Left ventricle myocardium inferior (tissue), 1 donor: ENCODE measurements around the gene RPS6KA2. TPM values are rescaled to one million over a fixed set of nuclear protein-coding genes. Genes with fewer than 3 reads are reported as not detected.
"Not testable (repeated sequence)": the region's sequence is repeated elsewhere in the genome, so short reads cannot be mapped to it uniquely, and the experiment has no call there.

ENCODE experiments used
- DNase-seq: peaks from one replicate; pipeline ENCODE4 v3.0.0-alpha.2; 2020
- H3K27ac ChIP-seq: fragments of 200-600 bp; replicated peaks from 2 replicates; pipeline ENCODE4 v1.8.0; 2021
- H3K27me3 ChIP-seq: fragments of 200-600 bp; 2 replicates; pipeline ENCODE4 v1.8.0; 2021; ENCODE audit warnings: low read depth
- H3K36me3 ChIP-seq: fragments of 200-600 bp; 2 replicates; pipeline ENCODE4 v1.8.0; 2021
- H3K4me1 ChIP-seq: fragments of 200-600 bp; 2 replicates; pipeline ENCODE4 v1.8.0; 2021
- H3K4me3 ChIP-seq: fragments of 200-600 bp; 2 replicates; pipeline ENCODE4 v1.8.0; 2021; ENCODE audit warnings: mild to moderate bottlenecking, moderate library complexity
- H3K9me3 ChIP-seq: fragments of 200-600 bp; replicated peaks from 2 replicates; pipeline ENCODE4 v1.8.0; 2021
- intact Hi-C: fragments of 100-400 bp; cut with micrococcal nuclease; formaldehyde crosslinking; loops from one replicate; pipeline ENCODE4 v1.11.0; 2022
- total RNA-seq: library from RNA; stranded (reverse); fragmentation: NEBNext Ultra II Directional; extraction: Animal tissue kit (Norgen Biotek cat#: 25700); gene quantifications from one replicate; pipeline ENCODE4 v1.2.1, GENCODE V29; 2021
- TF ChIP-seq, protein P1 (sequence below): fragments of 200-600 bp; IDR thresholded peaks from 2 replicates; pipeline ENCODE4 v1.8.0; 2021; ENCODE audit warnings: antibody characterized with exemption, mild to moderate bottlenecking, borderline replicate concordance
- donor health status: DM: no; HTN: yes; CAD: no; lungs with severe emphysema.

RPS6KA2 gene
- total RNA-seq, 1 donor from 2014 or later = 77.2 TPM

DNA sequence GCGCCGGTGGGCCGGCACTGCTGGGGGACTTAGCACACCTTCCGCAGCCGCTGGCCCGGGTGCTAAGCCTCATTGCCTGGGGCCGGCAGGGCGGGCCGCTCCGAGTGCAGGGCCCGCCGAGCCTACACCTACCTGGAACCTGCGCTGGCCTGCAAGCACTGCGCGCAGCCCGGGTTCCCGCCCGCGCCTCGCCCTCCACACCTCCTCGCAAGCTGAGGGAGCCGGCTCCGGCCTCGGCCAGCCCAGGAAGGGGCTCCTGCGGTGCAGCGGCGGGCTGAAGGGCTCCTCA, 233.6 kb downstream of the RPS6KA2 start:
- TF ChIP-seq, protein P1, sequence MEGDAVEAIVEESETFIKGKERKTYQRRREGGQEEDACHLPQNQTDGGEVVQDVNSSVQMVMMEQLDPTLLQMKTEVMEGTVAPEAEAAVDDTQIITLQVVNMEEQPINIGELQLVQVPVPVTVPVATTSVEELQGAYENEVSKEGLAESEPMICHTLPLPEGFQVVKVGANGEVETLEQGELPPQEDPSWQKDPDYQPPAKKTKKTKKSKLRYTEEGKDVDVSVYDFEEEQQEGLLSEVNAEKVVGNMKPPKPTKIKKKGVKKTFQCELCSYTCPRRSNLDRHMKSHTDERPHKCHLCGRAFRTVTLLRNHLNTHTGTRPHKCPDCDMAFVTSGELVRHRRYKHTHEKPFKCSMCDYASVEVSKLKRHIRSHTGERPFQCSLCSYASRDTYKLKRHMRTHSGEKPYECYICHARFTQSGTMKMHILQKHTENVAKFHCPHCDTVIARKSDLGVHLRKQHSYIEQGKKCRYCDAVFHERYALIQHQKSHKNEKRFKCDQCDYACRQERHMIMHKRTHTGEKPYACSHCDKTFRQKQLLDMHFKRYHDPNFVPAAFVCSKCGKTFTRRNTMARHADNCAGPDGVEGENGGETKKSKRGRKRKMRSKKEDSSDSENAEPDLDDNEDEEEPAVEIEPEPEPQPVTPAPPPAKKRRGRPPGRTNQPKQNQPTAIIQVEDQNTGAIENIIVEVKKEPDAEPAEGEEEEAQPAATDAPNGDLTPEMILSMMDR = no peak
- Histone ChIP-seq H3K4me1 (no peaks in the 10 kb centered on the region), H3K27me3 (peaks cover 38% of the 10 kb centered on the region), H3K4me3 (no peak overlapping the region), H3K36me3 (no peaks in the 10 kb centered on the region), H3K9me3 (no peaks in the 10 kb centered on the region), H3K27ac (no peak overlapping the region)
- no peak for DNase-seq
- intact Hi-C loops = no loop called here

GRCh38 chr6:166392755-166393534, 234.1 kb downstream of the RPS6KA2 start:
- H3K4me1 ChIP-seq, H3K27ac ChIP-seq, H3K4me3 ChIP-seq, H3K9me3 ChIP-seq, DNase-seq, H3K36me3 ChIP-seq, intact Hi-C loops: not testable (repeated sequence)
- peaks cover 38% of the 10 kb centered on the region for H3K27me3 ChIP-seq

DNA sequence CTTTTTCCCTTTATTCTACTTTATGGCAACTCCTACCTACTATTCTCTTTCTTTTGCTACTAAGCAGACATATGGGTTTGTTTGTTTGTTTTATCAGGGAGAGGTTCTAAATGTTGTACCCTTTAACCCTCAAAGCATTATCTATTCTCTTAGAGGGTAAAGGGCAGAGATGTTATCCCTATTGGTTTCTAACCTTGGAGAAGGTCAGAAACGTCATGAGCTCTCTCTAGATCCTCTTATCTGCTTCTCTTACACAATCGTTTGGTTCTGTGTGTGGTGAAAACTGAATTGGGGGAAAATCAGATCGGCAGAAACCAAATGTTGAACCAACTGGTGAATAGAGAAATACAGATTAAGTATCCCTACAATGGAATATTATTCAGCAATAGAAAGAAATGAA, 237.9 kb downstream of the RPS6KA2 start:
- Histone ChIP-seq H3K36me3 (no peaks in the 10 kb centered on the region), H3K27me3 (peaks cover 9% of the 10 kb centered on the region), H3K27ac (no peak overlapping the region), H3K4me3 (no peak overlapping the region), H3K9me3 (no peaks in the 10 kb centered on the region), H3K4me1 (peaks cover 2% of the 10 kb centered on the region)
- intact Hi-C loops = loop anchor here (10.0 kb wide), 1 partner anchor 64 kb away; no protein-coding TSS in a partner anchor
- no peak for DNase-seq
- TF ChIP-seq, protein P1 = no peak

DNA sequence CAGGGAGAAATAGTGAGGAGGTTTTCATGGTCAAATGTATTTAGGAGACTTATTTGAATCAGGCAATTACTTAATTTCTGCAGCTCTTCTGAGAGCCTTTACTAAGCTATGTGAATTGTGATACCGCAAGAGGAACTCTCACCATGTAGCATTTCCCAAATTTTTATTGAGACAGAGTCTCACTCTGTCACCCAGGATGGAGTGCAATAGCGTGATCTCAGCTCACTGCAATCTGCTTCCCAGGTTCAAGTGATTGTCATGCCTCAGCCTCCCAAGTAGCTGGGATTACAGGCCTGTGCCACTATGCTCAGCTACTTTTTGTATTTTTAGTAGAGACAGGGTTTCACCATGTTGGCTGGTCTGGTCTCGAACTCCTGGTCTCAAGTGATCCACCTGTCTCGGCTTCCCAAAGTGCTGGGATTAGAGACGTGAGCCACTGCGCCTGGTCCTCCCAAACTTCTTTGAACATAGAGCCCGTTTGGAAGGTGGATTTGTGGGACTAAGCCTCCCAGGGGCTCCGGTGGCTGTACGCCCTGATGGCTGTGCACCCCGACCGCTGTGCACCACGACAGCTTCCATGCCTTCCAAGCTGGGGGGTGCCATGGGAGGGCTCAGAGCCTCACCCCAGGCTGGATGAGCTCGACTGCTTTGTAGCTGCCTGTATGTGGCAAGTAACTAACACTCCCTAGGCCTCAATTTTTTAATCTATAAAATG, 238.6 kb downstream of the RPS6KA2 start:
- Histone ChIP-seq H3K36me3 (no peaks in the 10 kb centered on the region), H3K27ac (no peak overlapping the region), H3K4me1 (peaks cover 9% of the 10 kb centered on the region), H3K4me3 (no peak overlapping the region), H3K27me3 (peaks cover 5% of the 10 kb centered on the region), H3K9me3 (no peaks in the 10 kb centered on the region)
- DNase-seq = no peak
- intact Hi-C loops = loop anchor here (10.0 kb wide), 1 partner anchor 64 kb away; no protein-coding TSS in a partner anchor
- TF ChIP-seq, protein P1 = no peak

- TF ChIP-seq, protein P1 = no peak
- DNase-seq = no peak
- Histone ChIP-seq H3K27me3 (peaks cover 1% of the 10 kb centered on the region), H3K9me3 (no peaks in the 10 kb centered on the region), H3K4me1 (peaks cover 14% of the 10 kb centered on the region), H3K36me3 (no peaks in the 10 kb centered on the region), H3K4me3 (no peak overlapping the region), H3K27ac (no peak overlapping the region)
- intact Hi-C loops = loop anchor here (10.0 kb wide), 1 partner anchor 63 kb away; no protein-coding TSS in a partner anchor
Measured at GRCh38 chr6:166387642-166388289, 239.3 kb downstream of the RPS6KA2 start.

DNA sequence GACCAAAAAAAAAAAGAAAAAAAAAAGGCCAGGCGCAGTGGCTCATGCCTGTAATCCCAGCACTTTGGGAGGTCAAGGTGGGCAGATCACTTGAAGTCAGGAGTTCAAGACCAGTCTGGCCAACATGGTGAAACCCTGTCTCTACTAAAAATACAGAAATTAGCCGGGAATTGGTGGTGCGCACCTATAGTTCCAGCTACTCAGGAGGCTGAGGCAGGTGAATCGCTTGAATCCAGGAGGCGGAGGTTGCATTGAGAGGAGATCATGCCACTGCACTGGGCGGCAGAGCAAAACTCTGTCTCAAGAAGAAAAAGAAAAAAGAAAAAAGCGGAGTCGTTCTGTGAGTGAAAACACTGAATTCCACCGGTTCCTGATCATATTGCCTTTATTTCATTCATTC, 240.0 kb downstream of the RPS6KA2 start:
- H3K36me3 ChIP-seq, H3K27ac ChIP-seq, DNase-seq, H3K27me3 ChIP-seq, H3K4me3 ChIP-seq, H3K9me3 ChIP-seq: not testable (repeated sequence)
- peaks cover 20% of the 10 kb centered on the region for H3K4me1 ChIP-seq
- intact Hi-C loops = loop anchor here (10.0 kb wide), 1 partner anchor 62 kb away; no protein-coding TSS in a partner anchor
